ENCODE measurements around the gene CCDC30.
"Not testable (repeated sequence)": the region's sequence is repeated elsewhere in the genome, so short reads cannot be mapped to it uniquely, and the experiment has no call there.

The CCDC30 gene

GRCh38 chr1:42658877-42659337, 195.8 kb downstream of the CCDC30 start:
- no peak for DNase-seq

GRCh38 chr1:42660907-42661500, 197.9 kb downstream of the CCDC30 start:
- no peak for DNase-seq

- DNase-seq: no peak
Observed at GRCh38 chr1:42669936-42670335, 206.8 kb downstream of the CCDC30 start.

GRCh38 chr1:42670425-42670824, 207.3 kb downstream of the CCDC30 start:
- DNase-seq: no peak

GRCh38 chr1:42674214-42674613, 211.1 kb downstream of the CCDC30 start:
- DNase-seq: no peak

- no peak for DNase-seq
Observed at GRCh38 chr1:42674682-42675081, 211.6 kb downstream of the CCDC30 start.

GRCh38 chr1:42675467-42675866, 212.4 kb downstream of the CCDC30 start:
- DNase-seq: no peak

- no peak for DNase-seq
Observed at GRCh38 chr1:42676534-42677087, 213.5 kb downstream of the CCDC30 start.

GRCh38 chr1:42679364-42679983, 216.4 kb downstream of the CCDC30 start:
- no peak for DNase-seq

GRCh38 chr1:42680055-42680454, 217.0 kb downstream of the CCDC30 start:
- DNase-seq: no peak

GRCh38 chr1:42680921-42681683, 218.0 kb downstream of the CCDC30 start:
- no peak for DNase-seq

- DNase-seq: peak; percentile 97
Observed at GRCh38 chr1:42681741-42682483, 218.8 kb downstream of the CCDC30 start, which contains the start of gene YBX1. Gene YBX1, plus strand, starts transcription at chr1:42682418. Its CDS starts 148 bp downstream, at chr1:42682566.

- not testable (repeated sequence) for DNase-seq
Observed at GRCh38 chr1:42682484-42682738, 219.3 kb downstream of the CCDC30 start.

GRCh38 chr1:42682739-42683531, 219.8 kb downstream of the CCDC30 start:
- DNase-seq: peak; percentile 87

GRCh38 chr1:42684139-42684538, 221.1 kb downstream of the CCDC30 start:
- peak; percentile 67 for DNase-seq

- no peak for DNase-seq
Observed at GRCh38 chr1:42686418-42686817, 223.3 kb downstream of the CCDC30 start.

- no peak for DNase-seq
Observed at GRCh38 chr1:42689912-42690311, 226.8 kb downstream of the CCDC30 start.

- no peak for DNase-seq
Observed at GRCh38 chr1:42690477-42691156, 227.5 kb downstream of the CCDC30 start.

GRCh38 chr1:42691157-42691498, 228.0 kb downstream of the CCDC30 start:
- no peak for DNase-seq

GRCh38 chr1:42692461-42692860, 229.4 kb downstream of the CCDC30 start:
- no peak for DNase-seq

- no peak for DNase-seq
Observed at GRCh38 chr1:42692911-42693310, 229.8 kb downstream of the CCDC30 start.

All from activated effector memory CD4-positive, alpha-beta T cell treated with anti-CD3 and anti-CD28 coated beads, Interleukin-2, amount 50 U/mL, for 16 hours (primary cell).